GM10248 (cell line): ENCODE results near the gene VIPR1.

Source experiments
- CTCF ChIA-PET: fragments of 300-600 bp; sonication (Branson Sonifier 250); formaldehyde crosslinking; extraction: SDS; loops from one replicate; lab custom pipeline; 2021; ENCODE audit warnings: antibody characterized with exemption; lab: Yijun Ruan, JAX
- POLR2A ChIA-PET: fragments of 350-650 bp; sonication (Branson Sonifier 250); formaldehyde crosslinking; extraction: SDS; loops from one replicate; lab custom pipeline; 2020; ENCODE audit warnings: antibody characterized with exemption; lab: Yijun Ruan, JAX
- DNase-seq: peaks from one replicate; pipeline ENCODE4 v3.0.0; 2012; ENCODE audit errors: extremely low spot score
- TF ChIP-seq, protein P1 (sequence below): IDR thresholded peaks from 2 replicates; pipeline ENCODE4 v1.5.1; 2012; ENCODE audit warnings: mild to moderate bottlenecking, low read depth; ENCODE audit errors: extremely low read depth, missing control alignments, control extremely low read depth

The VIPR1 gene

DNA sequence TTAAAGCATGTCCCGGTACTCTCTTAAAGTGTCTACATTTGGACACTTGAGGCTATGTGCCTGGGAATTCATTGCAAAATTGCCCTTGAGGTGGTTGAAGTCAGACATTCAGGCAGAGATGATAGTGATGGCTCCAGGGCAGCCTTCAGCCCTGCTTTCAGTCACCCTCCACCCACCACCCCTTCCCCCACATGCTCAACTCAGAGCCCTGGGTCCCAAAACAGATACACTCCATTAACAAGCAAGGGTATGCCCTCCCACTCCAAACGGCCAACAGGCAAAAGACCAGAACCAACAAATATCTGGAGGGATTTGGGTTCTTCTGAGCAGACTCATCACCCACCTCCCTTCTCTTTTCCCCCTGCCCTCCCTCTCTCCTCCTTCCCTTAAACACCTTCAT is 29.9 kb upstream of the VIPR1 start:
- ChIA-PET CTCF (no interaction called here), POLR2A (no interaction called here)
- TF ChIP-seq, protein P1, sequence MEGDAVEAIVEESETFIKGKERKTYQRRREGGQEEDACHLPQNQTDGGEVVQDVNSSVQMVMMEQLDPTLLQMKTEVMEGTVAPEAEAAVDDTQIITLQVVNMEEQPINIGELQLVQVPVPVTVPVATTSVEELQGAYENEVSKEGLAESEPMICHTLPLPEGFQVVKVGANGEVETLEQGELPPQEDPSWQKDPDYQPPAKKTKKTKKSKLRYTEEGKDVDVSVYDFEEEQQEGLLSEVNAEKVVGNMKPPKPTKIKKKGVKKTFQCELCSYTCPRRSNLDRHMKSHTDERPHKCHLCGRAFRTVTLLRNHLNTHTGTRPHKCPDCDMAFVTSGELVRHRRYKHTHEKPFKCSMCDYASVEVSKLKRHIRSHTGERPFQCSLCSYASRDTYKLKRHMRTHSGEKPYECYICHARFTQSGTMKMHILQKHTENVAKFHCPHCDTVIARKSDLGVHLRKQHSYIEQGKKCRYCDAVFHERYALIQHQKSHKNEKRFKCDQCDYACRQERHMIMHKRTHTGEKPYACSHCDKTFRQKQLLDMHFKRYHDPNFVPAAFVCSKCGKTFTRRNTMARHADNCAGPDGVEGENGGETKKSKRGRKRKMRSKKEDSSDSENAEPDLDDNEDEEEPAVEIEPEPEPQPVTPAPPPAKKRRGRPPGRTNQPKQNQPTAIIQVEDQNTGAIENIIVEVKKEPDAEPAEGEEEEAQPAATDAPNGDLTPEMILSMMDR: no peak
- no peak for DNase-seq

DNA sequence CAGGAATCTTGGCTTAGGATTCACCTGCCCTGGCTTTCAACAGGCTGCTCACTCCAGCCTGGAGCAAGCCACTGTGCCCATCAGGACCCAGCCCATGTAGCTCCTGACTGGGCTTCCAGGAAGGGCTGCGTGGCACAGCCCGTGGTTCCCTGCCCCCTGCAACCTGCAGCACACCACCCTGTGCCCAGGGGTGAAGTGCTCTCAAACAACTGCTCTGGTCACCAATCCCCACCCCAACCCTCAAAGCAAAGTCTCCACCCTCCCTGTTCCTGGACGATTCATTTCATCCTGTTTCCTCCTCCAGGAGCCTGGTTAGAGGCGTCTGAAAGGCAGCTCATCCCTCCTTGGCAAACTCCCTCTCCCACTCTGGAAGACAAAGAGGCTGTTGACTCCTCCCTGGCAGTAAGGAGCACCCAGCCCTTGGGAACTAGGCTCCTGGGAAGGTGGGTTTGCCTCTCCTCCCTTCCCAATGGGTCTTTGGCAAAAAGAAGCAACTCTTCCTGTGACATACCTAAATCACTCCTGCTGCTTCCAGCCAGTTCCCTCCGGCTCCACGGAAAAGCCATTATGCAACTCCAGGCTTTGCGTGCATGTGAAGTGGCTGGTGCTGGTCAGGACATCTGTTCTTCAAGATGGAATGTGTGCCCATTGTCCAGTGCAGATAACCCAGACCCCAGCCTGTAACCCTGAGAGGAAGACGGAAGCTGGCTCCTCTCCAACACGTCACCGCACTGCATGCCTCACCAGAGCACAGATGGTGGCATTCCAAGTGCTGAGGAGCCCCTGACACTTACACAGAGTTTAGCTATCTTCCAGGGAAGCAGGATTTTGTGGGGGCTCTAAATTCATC is 29.1 kb upstream of the VIPR1 start:
- no peak for DNase-seq
- ChIA-PET POLR2A (no interaction called here), CTCF (no interaction called here)
- TF ChIP-seq, protein P1: no peak

DNA sequence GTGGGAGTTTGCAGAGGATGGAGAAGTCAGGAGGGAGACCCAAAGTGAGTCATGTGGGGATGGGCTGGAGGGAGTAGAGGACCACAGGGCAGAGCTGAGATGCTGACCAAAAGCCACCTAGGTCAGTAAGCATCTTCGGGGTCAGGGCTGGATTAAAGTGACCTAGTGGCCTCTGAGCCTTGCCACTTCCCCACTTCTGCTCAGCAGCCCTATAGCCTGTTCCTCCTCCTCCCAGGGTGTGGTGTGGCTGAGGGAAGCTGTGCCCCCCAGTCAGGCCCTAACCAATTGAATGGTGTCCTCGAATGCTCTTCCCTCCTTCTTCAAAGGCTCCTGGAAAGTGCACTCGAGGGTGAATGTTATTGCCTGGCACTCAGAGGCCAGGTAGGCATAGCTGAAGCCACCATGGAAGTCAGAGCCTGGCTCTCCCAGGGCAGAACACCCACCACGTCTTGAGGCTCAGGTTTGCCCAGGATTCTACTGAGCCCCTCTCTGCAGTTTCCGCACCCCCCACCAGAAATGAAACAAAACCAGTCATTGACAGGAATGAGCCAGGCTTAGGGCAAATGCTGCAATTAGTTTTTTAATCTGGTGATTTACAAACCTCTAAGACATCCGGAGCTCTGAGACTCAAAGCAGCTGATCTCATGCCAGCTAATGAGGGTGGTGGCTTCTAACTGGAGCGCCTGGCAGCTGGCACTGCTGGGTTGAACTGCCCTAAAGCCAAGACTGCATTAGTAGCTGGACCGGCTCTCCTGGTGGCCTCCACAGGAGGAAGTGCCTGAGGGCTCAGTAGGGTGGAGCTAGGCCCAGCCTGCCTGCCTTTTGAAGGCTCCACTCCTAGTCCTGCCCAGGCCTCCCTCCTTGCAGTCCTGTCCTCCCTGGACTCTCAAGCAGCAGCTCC is 26.0 kb upstream of the VIPR1 start:
- ChIA-PET CTCF (interaction anchor here (0.9 to 1.4 kb wide), 3 partner anchors 14 to 33 kb away, joined by 3 to 4 read pairs (median 3); no protein-coding TSS in a partner anchor), POLR2A (no interaction called here)
- no peak for DNase-seq
- TF ChIP-seq, protein P1: no peak

DNA sequence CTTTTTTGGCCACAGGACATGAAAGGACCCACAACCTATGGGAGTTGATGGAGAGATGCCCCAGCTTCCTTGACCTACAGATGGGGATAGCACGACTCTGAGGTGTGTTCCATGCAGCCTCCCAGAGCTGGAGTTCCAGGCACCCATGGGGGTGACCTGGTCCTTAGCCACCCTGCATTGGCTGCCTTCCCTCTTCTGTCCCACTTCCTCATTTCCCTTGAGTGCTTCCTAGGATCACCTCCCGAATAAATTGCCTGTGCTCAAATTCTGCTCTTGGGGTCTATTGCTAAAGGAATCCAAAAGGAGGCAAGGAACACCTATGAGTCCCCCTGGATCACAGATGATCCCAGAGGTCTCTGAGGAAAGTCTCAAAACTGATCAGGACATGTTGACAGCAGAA is 24.7 kb upstream of the VIPR1 start:
- TF ChIP-seq, protein P1: no peak
- ChIA-PET POLR2A (no interaction called here), CTCF (no interaction called here)
- no peak for DNase-seq

DNA sequence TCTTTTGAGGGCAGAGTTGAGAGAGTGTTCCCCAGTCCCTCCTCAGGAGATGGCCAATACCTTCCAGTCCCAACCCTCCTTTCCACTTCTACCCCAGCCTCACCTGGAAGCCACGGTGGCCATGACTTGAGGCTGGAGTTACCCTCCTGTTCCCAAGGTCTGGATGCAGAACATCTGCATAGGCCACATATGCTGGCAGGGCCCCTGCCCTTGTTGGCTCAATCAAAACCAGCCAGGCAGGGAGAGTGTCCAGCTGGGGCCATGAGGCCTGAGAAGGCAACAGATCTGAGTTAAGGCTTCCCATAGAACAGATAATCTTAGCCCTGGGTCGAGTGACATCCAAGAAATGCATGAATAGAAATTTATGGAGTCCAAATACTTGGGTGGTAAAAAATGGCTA is 23.6 kb upstream of the VIPR1 start:
- TF ChIP-seq, protein P1: no peak
- DNase-seq: no peak
- CTCF ChIA-PET: no interaction called here
- POLR2A ChIA-PET: no interaction called here

DNA sequence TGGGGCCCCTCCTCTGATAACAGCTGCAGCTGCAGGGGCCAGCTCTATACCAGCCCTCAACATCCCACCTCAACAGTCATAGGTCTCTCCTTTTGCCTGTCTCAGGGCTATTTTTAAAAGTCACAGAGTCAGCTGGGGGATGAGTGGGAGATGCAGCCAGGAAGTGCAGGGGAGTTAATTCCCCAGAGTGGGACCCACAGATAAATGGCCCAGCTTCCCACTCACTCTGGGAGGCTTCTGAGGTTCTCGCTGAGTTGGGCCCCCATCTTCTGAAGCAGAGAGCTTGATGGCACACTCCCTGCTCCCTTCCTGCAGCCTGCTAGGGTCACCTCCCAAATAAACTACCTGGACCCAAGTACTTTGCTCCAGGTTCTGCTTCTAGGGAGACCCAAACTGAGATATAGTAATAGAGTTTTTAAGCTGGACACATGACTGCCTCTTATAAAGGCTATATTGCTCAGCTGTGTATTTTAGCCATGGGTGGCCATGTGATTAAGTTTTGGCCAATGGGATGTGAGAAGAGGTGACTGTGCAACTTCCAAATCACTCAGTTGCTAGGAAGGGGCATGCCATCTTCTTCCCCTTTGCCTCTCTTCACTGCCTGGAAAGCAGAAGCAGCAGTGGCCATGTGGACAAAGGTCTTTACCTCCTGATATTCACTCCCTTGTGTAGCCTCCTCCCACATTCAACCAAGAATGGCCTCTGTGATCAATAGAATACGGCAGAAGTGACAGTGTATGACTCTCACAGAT is 15.5 kb upstream of the VIPR1 start:
- TF ChIP-seq, protein P1: no peak

More for the DNA sequence above, 15.5 kb upstream of the VIPR1 start:
- CTCF ChIA-PET: no interaction called here
- POLR2A ChIA-PET: no interaction called here
- no peak for DNase-seq
